SK-N-SH (cell line): ENCODE data around the gene ZNF516. TPM values are rescaled to one million over a fixed set of nuclear protein-coding genes. Genes with fewer than 3 reads are reported as not detected.

Experiments
- CTCF ChIA-PET: fragments of 300-600, 350-600 bp; formaldehyde crosslinking; extraction: SDS; loops from one replicate; lab custom pipeline; 2021; lab: Yijun Ruan, JAX
- POLR2A ChIA-PET: fragments of 350-600 bp; sonication (Branson Sonifier 250); formaldehyde crosslinking; extraction: SDS; loops from one replicate; lab custom pipeline; 2020; ENCODE audit warnings: antibody characterized with exemption, inconsistent platforms; lab: Yijun Ruan, JAX
- DNase-seq: peaks from one replicate; pipeline ENCODE4 v3.0.0; 2012
- H2AFZ ChIP-seq: fragments of 200-600 bp; sonication (generic); 2 replicates; pipeline ENCODE4 v1.8.1; 2016; ENCODE audit warnings: antibody characterized with exemption, mild to moderate bottlenecking, low read depth
- H3F3A ChIP-seq: fragments of 200-600 bp; sonication (generic); replicated peaks from 2 replicates; pipeline ENCODE3; 2016; ENCODE audit warnings: antibody characterized with exemption, mild to moderate bottlenecking; ENCODE audit not compliant: insufficient read depth
- H3K27ac ChIP-seq, 2 experiments: fragments of 200-500 bp in 1 of 2; fragments of 200-600 bp in 1 of 2; sonication (Bioruptor generic) in 1 of 2; sonication (generic), shearing (Covaris generic) in 1 of 2; 2 replicates each; pipeline versions ENCODE4 v1.5.1 to v1.6.1; 2014 to 2016; ENCODE audit warnings: low read depth in 2 of 2, inconsistent platforms in 1 of 2, low read length in 1 of 2, mild to moderate bottlenecking in 1 of 2, mixed read lengths in 1 of 2
- H3K27me3 ChIP-seq: fragments of 200-600 bp; sonication (generic), shearing (Covaris generic); 2 replicates; pipeline ENCODE4 v1.6.1; 2016; ENCODE audit warnings: mixed run types; ENCODE audit not compliant: insufficient read depth
- H3K36me3 ChIP-seq, 2 experiments: fragments of 200-500 bp in 1 of 2; fragments of 200-600 bp in 1 of 2; sonication (Bioruptor generic) in 1 of 2; sonication (generic) in 1 of 2; replicated peaks in 1 of 2; 2 replicates each; pipeline versions ENCODE3 to v1.5.1; 2014 to 2016; ENCODE audit warnings: low read length in 1 of 2, mild to moderate bottlenecking in 1 of 2; ENCODE audit not compliant: insufficient read depth in 2 of 2, control insufficient read depth in 1 of 2
- H3K4me1 ChIP-seq, 2 experiments: fragments of 200-500 bp in 1 of 2; fragments of 200-600 bp in 1 of 2; sonication (Bioruptor generic) in 1 of 2; sonication (generic), shearing (Covaris generic) in 1 of 2; 2 replicates each; pipeline versions ENCODE4 v1.5.1 to v1.6.1; 2014 to 2016; ENCODE audit warnings: low read depth in 1 of 2, low read length in 1 of 2, mixed run types in 1 of 2; ENCODE audit not compliant: insufficient read depth in 2 of 2, control insufficient read depth in 1 of 2
- H3K4me2 ChIP-seq: fragments of 200-600 bp; sonication (generic), shearing (Covaris generic); 2 replicates; pipeline ENCODE4 v1.6.1; 2017; ENCODE audit warnings: mixed run types
- H3K4me3 ChIP-seq, 2 experiments: fragments of 200-500 bp in 1 of 2; fragments of 200-600 bp in 1 of 2; sonication (Bioruptor generic) in 1 of 2; sonication (generic), shearing (Covaris generic) in 1 of 2; 2 replicates each; pipeline versions ENCODE4 v1.5.1 to v1.8.1; 2014 to 2016; ENCODE audit warnings: low read depth in 2 of 2, inconsistent platforms in 1 of 2, low read length in 1 of 2, mild to moderate bottlenecking in 1 of 2, mixed read lengths in 1 of 2, moderate library complexity in 1 of 2
- H3K79me2 ChIP-seq: fragments of 200-600 bp; sonication (generic); 2 replicates; pipeline ENCODE4 v1.8.1; 2017; ENCODE audit warnings: mild to moderate bottlenecking; ENCODE audit not compliant: insufficient read depth
- H3K9ac ChIP-seq: fragments of 200-600 bp; sonication (generic); 2 replicates; pipeline ENCODE4 v1.6.1; 2017; ENCODE audit warnings: mixed run types
- H3K9me2 ChIP-seq: fragments of 200-600 bp; sonication (generic); 2 replicates; pipeline ENCODE4 v1.6.1; 2017; ENCODE audit warnings: mixed run types
- H3K9me3 ChIP-seq: fragments of 200-600 bp; sonication (generic); 2 replicates; pipeline ENCODE4 v1.6.1; 2017; ENCODE audit warnings: mixed run types, mild to moderate bottlenecking, moderate library complexity
- H4K20me1 ChIP-seq: fragments of 200-600 bp; sonication (generic); 2 replicates; pipeline ENCODE4 v1.6.1; 2017; ENCODE audit warnings: mild to moderate bottlenecking, mixed run types; ENCODE audit not compliant: insufficient read depth
- CHD2 ChIP-seq: fragments of 150-350 bp; IDR thresholded peaks from 2 replicates; pipeline ENCODE4 v1.6.1; 2018; ENCODE audit warnings: low read length; ENCODE audit not compliant: partially characterized antibody
- EP300 ChIP-seq, 2 experiments: IDR thresholded peaks; 2 replicates each; pipeline versions ENCODE4 v1.4.0 to v1.6.1; 2012; ENCODE audit warnings: borderline replicate concordance in 1 of 2, low read depth in 1 of 2, low read length in 1 of 2
- JUND ChIP-seq: IDR thresholded peaks from 2 replicates; pipeline ENCODE4 v1.4.0; 2012
- MEF2A ChIP-seq: IDR thresholded peaks from 2 replicates; pipeline ENCODE4 v1.4.0; 2012; ENCODE audit warnings: low read depth, borderline replicate concordance
- MXI1 ChIP-seq: IDR thresholded peaks from 2 replicates; pipeline ENCODE4 v1.6.1; 2012; ENCODE audit warnings: mild to moderate bottlenecking, low read depth, low read length, improper control_type of control experiment
- NRF1 ChIP-seq: IDR thresholded peaks from 2 replicates; pipeline ENCODE4 v1.6.1; 2012; ENCODE audit warnings: low read depth, mild to moderate bottlenecking, low read length
- POLR2AphosphoS5 ChIP-seq: IDR thresholded peaks from 2 replicates; pipeline ENCODE4 v1.6.1; 2012; ENCODE audit warnings: low read depth, low read length
- RAD21 ChIP-seq: IDR thresholded peaks from 2 replicates; pipeline ENCODE4 v1.6.1; 2012; ENCODE audit warnings: mild to moderate bottlenecking, low read length
- RCOR1 ChIP-seq: fragments of 150-350 bp; IDR thresholded peaks from 2 replicates; pipeline ENCODE4 v1.6.1; 2017; ENCODE audit warnings: antibody characterized with exemption, low read length
- REST ChIP-seq: IDR thresholded peaks from 2 replicates; pipeline ENCODE4 v1.6.1; 2012; ENCODE audit warnings: mild to moderate bottlenecking, low read depth, low read length, moderate library complexity
- RFX5 ChIP-seq: IDR thresholded peaks from 2 replicates; pipeline ENCODE4 v1.6.1; 2012; ENCODE audit warnings: mild to moderate bottlenecking, improper control_type of control experiment, low read length
- SMC3 ChIP-seq: IDR thresholded peaks from 2 replicates; pipeline ENCODE4 v1.6.1; 2012; ENCODE audit warnings: low read depth, low read length, improper control_type of control experiment
- TAF1 ChIP-seq: IDR thresholded peaks from 2 replicates; pipeline ENCODE4 v1.6.1; 2012; ENCODE audit warnings: low read depth, mild to moderate bottlenecking, low read length, moderate library complexity, borderline replicate concordance
- TCF12 ChIP-seq: IDR thresholded peaks from 2 replicates; pipeline ENCODE4 v1.4.0; 2012
- WGBS: methylation state at CpG from one replicate; pipeline ENCODE4 v1.1.6; 2017; ENCODE audit warnings: low lambda C conversion rate; 5-methylcytosine and 5-hydroxymethylcytosine counted together
- polyA plus RNA-seq, 3 experiments: library from polyadenylated mRNA; depleted of rRNA; stranded (reverse); fragments of >200 nt; gene quantifications; 2 replicates each; pipeline ENCODE4 v1.2.3, GENCODE V29; 2012

Gene ZNF516
- polyA plus RNA-seq, 1 of the 3 experiments (the other 2 are of a cell fraction), result 4.4 TPM

GRCh38 chr18:76398295-76398694 lies 96.7 kb downstream of the ZNF516 start:
- Histone ChIP-seq H3K27me3 (no peaks in the 10 kb centered on the region), H3K79me2 (no peaks in the 10 kb centered on the region), H3K9ac (no peak overlapping the region), H3K4me3 (no peak overlapping the region), H3K9me2 (no peaks in the 10 kb centered on the region), H3K4me2 (no peak overlapping the region), H3K27ac (no peak overlapping the region), H3K36me3 (no peaks in the 10 kb centered on the region)
- ChIA-PET CTCF (interaction anchor here (0.7 to 7.1 kb wide), 29 partner anchors 10 to 326 kb away, joined by 3 to 122 read pairs (median 5); no protein-coding TSS in a partner anchor), POLR2A (no interaction called here)
- TF ChIP-seq RFX5 (no peak), TAF1 (no peak), RCOR1 (no peak)
- TF ChIP-seq, all 33 proteins: peak for 0
- Histone ChIP-seq H2AFZ (no peak overlapping the region), H3K9me3 (no peaks in the 10 kb centered on the region), H3F3A (no peaks in the 10 kb centered on the region), H3K4me1 (peaks cover 0 to 7% of the 10 kb centered on the region in 2 experiments; a peak in 2 of 4 replicates), H4K20me1 (peaks cover 6% of the 10 kb centered on the region; the same call in 1 of the 2 replicates)
- 71% methylated on average over 7 of the region's 7 CpGs for WGBS
- no peak for DNase-seq

GRCh38 chr18:76397631-76398030 lies 97.4 kb downstream of the ZNF516 start:
- CTCF ChIA-PET, result interaction anchor here (0.6 to 7.1 kb wide), 8 partner anchors 9 to 311 kb away, joined by 3 to 122 read pairs (median 15); no protein-coding TSS in a partner anchor
- no peak overlapping the region for H3K27ac ChIP-seq
- H3K4me2 ChIP-seq, result no peak overlapping the region
- H3K9ac ChIP-seq, result no peak overlapping the region
- H3K36me3 ChIP-seq, result no peaks in the 10 kb centered on the region
- POLR2A ChIA-PET, result no interaction called here
- H3K4me3 ChIP-seq, result no peak overlapping the region
- no peaks in the 10 kb centered on the region for H3F3A ChIP-seq
- no peaks in the 10 kb centered on the region for H3K9me2 ChIP-seq
- no peak for DNase-seq
- no peaks in the 10 kb centered on the region for H3K79me2 ChIP-seq
- H3K27me3 ChIP-seq, result no peaks in the 10 kb centered on the region
- H4K20me1 ChIP-seq, result peaks cover 6% of the 10 kb centered on the region; the same call in 1 of the 2 replicates
- 57% methylated on average over 5 of the region's 5 CpGs for WGBS
- H3K4me1 ChIP-seq, result peaks cover 0 to 7% of the 10 kb centered on the region in 2 experiments; a peak in 2 of 4 replicates
- H2AFZ ChIP-seq, result no peak overlapping the region
- TF ChIP-seq REST (no peak), MEF2A (no peak), RAD21 (no peak), TCF12 (no peak)
- H3K9me3 ChIP-seq, result no peaks in the 10 kb centered on the region

GRCh38 chr18:76396792-76397191 lies 98.2 kb downstream of the ZNF516 start:
- H3K79me2 ChIP-seq, result no peaks in the 10 kb centered on the region
- 76% methylated on average over 8 of the region's 9 CpGs for WGBS
- POLR2A ChIA-PET, result no interaction called here
- TF ChIP-seq TCF12 (no peak), EP300 (IDR thresholded peaks at IDR 0.05; ENCODE audit: borderline replicate concordance in 1 of 2, low read depth in 1 of 2, low read length in 1 of 2) (no peak), RAD21 (no peak), SMC3 (no peak), TAF1 (no peak), POLR2AphosphoS5 (no peak), NRF1 (no peak), REST (no peak), RCOR1 (no peak), MXI1 (no peak), CHD2 (no peak), JUND (no peak)

More at GRCh38 chr18:76396792-76397191, 98.2 kb downstream of the ZNF516 start:
- H4K20me1 ChIP-seq, result peaks cover 9% of the 10 kb centered on the region; the same call in 1 of the 2 replicates
- no peaks in the 10 kb centered on the region for H3F3A ChIP-seq
- no peak for DNase-seq
- no peak overlapping the region for H3K4me2 ChIP-seq
- CTCF ChIA-PET, result interaction anchor here (0.7 to 7.1 kb wide), 3 partner anchors 8 to 312 kb away, joined by 3 to 122 read pairs (median 16); no protein-coding TSS in a partner anchor
- no peaks in the 10 kb centered on the region for H3K9me2 ChIP-seq
- H3K9me3 ChIP-seq, result no peaks in the 10 kb centered on the region
- H2AFZ ChIP-seq, result no peak overlapping the region
- H3K27ac ChIP-seq, result no peak overlapping the region
- H3K4me1 ChIP-seq, result peaks cover 0 to 7% of the 10 kb centered on the region in 2 experiments; a peak in 2 of 4 replicates
- no peaks in the 10 kb centered on the region for H3K36me3 ChIP-seq
- no peaks in the 10 kb centered on the region for H3K27me3 ChIP-seq
- H3K9ac ChIP-seq, result no peak overlapping the region
- H3K4me3 ChIP-seq, result no peak overlapping the region
